HK-2 (cell line): ENCODE data around the gene ALKAL2.

Experiments
- DNase-seq: peaks from one replicate; pipeline ENCODE4 v3.0.0-alpha.2; 2018; ENCODE audit not compliant: unreplicated experiment

ALKAL2 gene

DNA sequence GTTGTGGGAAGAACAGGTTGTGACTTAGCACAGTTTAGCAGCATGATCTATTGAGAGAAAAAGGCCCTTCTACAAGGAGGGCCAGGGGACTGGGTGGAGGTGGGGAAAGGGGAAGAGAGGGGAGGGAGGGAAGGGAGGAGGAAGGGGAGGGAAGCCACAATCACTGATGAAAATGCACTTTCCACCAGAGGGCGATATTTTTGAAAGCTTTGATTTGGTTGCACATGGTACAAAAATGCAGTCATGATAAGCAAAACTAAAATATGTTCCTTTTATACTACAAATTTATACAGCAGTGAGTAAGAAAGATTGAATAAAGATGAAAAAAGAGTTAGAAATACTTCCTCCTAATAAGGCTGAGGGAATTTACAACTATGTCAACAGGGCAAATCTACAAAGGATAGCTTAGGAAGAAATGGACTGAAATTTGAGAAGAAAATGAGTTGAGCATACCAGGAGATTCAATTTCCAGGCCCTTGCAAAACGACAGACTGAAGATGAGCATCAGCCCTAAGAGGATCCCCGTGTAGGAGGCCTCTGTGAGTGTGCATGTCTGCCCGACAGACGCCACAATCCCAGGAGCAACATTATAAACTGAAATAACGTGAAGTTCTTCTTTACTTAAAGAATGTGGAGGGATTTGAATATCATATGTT lies 41.3 kb downstream of the ALKAL2 start:
- no peak for DNase-seq

DNA sequence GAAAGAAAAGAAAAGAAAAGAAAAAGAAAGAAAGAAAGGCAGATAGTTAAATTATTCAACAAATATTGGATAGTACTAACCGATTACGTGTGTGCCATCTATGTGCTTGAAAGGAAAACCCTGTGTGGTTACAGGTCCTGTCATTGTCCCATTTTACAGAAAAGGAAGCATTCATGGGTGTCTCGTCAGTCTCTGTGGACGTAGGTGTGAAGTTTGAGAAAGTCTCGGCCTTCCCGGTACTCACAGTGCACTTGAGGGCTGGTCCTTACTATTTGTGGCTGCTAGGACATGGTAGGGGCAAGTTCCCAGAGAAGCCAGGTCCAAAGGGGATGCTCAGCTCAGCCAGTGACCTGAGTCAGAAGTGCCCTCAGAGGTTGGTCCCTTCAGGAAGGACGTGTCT lies 43.3 kb downstream of the ALKAL2 start:
- no peak for DNase-seq

DNA sequence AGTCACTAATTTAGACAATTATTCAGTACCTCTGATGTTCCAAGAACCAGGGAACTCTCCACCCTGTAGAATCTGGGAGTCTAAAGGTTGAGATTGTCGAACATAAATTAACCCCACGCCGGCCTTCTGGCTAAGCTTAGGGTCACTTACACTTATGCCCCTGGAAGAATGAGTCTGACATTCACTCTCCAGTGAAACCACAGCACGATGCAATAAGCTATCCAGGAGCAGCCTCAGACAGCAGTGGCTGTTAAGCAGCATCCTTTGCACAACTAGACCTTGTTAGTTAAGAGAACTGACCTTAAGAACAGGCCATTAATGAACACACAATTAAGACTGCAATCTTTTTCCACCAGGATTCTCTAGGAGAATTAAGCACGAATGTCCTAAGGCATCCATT lies 49.0 kb downstream of the ALKAL2 start:
- no peak for DNase-seq

GRCh38 chr2:238431-238830 lies 49.5 kb downstream of the ALKAL2 start:
- DNase-seq = no peak

- no peak for DNase-seq
Measured at GRCh38 chr2:237878-238277, 50.0 kb downstream of the ALKAL2 start.

GRCh38 chr2:236993-237539 lies 50.8 kb downstream of the ALKAL2 start:
- no peak for DNase-seq

DNA sequence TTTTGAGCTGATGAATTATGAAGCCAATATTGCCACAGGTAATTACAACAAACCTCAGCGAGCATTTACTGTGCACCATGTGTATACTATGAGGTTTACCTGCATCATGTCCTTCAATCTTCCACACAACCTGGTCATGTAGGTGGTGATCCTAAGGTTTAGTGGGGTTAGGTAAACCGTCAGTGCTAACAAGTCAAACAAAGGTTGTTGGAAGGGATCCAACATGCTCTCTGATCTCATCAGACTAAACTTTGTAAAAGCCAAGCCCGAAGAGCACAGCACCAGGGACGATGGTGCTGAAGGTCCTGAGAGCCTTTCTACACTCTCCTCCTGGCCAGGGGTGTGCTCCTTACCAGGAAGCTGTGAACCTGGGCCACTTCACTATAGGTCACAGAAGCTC lies 53.5 kb downstream of the ALKAL2 start:
- DNase-seq = no peak

- no peak for DNase-seq
Measured at GRCh38 chr2:233030-233429, 54.9 kb downstream of the ALKAL2 start.

GRCh38 chr2:231521-232185 lies 56.2 kb downstream of the ALKAL2 start:
- DNase-seq = no peak
